Astrocyte (in vitro differentiated cells and primary cell): ENCODE results near the gene C1QTNF1.

Source experiments
- CTCF ChIP-seq: IDR thresholded peaks from 2 replicates; pipeline ENCODE4 v1.5.1; 2011; ENCODE audit warnings: low read depth, mild to moderate bottlenecking, inconsistent platforms, low read length, moderate library complexity; ENCODE audit not compliant: insufficient read depth
- EZH2 ChIP-seq: IDR thresholded peaks from 2 replicates; pipeline ENCODE4 v1.6.1; 2012; ENCODE audit warnings: mild to moderate bottlenecking, low read length, inconsistent platforms; ENCODE audit not compliant: insufficient read depth

GRCh38 chr17:78981010-78981888, 42.7 kb upstream of the C1QTNF1 start:
- no peak for TF ChIP-seq CTCF
- TF ChIP-seq EZH2: no peak
